ENCODE results near the gene WBP11. TPM values are rescaled to one million over a fixed set of nuclear protein-coding genes. Genes with fewer than 3 reads are reported as not detected.
A peak's percentile ranks its signal among the peaks of the same experiment; 100 is the strongest.

WBP11 gene
- total RNA-seq, 1 donor from 2014 or later = 117 TPM

GRCh38 chr12:14774074-14774905 is 29.0 kb downstream of the WBP11 start:
- Mint-ChIP-seq H3K9me3 (ENCODE audit: low read depth) (no peaks in the 10 kb centered on the region), H3K4me3 (ENCODE audit: low read depth) (peak overlapping the region; percentile 97), H3K27ac (peak overlapping the region; percentile 98), H3K27me3 (no peaks in the 10 kb centered on the region), H3K36me3 (ENCODE audit: insufficient read depth) (peaks cover 1% of the 10 kb centered on the region), H3K4me1 (ENCODE audit: low read depth) (peaks cover 49% of the 10 kb centered on the region)
- no peak for TF ChIP-seq CTCF (IDR thresholded peaks at IDR 0.05; ENCODE audit: unreplicated experiment)
- DNase-seq (ENCODE audit: low spot score, unreplicated experiment) = peak; percentile 89

DNA sequence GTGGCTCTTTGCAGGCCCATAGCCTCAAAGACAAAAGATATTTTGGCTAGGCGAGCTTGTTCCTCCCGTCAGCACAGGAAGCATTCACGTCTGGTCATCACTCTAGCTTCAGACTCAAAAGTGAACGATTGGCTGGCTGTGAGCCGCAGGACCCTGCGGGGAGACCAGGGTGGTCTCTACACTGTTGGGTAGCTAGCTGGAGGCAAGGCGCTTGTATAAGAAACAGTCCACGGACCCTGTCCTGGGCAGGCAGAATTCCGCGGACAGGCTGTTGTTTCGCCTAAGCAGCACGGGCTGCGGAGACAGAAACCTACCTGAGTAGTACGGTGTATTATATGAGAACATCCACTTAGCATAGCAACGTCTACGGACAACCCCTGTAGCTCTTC is 29.6 kb downstream of the WBP11 start:
- peaks cover 54% of the 10 kb centered on the region for H3K4me1 Mint-ChIP-seq (ENCODE audit: low read depth)
- no peaks in the 10 kb centered on the region for H3K27me3 Mint-ChIP-seq
- peak; percentile 38 for DNase-seq (ENCODE audit: low spot score, unreplicated experiment)
- TF ChIP-seq CTCF (IDR thresholded peaks at IDR 0.05; ENCODE audit: unreplicated experiment) = no peak
- no peaks in the 10 kb centered on the region for H3K9me3 Mint-ChIP-seq (ENCODE audit: low read depth)
- H3K36me3 Mint-ChIP-seq (ENCODE audit: insufficient read depth) = peaks cover 2% of the 10 kb centered on the region
- H3K27ac Mint-ChIP-seq = peak overlapping the region; percentile 98
- peak overlapping the region; percentile 97 for H3K4me3 Mint-ChIP-seq (ENCODE audit: low read depth)

DNA sequence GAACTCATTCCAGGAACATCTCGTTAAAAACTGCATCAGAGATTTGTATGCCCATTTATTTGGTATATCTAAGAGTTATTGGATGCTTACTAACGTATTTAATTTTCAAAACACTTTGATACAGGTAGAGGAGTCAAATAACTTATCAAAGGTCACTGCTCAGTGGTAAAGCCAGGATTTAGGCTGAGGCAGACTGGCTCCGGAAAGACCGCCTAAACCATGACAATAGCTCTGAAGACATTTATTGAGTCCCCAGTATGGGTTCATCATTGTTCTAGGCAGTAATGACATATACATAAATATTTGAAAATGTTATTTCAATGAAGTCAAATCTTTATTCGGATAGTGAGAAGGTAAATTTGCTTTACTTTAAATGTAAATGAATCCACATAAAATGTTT is 30.3 kb downstream of the WBP11 start:
- Mint-ChIP-seq H3K27me3 (no peaks in the 10 kb centered on the region), H3K27ac (peak overlapping the region; percentile 47), H3K4me1 (ENCODE audit: low read depth) (peaks cover 51% of the 10 kb centered on the region), H3K36me3 (ENCODE audit: insufficient read depth) (peaks cover 3% of the 10 kb centered on the region), H3K4me3 (ENCODE audit: low read depth) (peak overlapping the region; percentile 97), H3K9me3 (ENCODE audit: low read depth) (no peaks in the 10 kb centered on the region)
- TF ChIP-seq CTCF (IDR thresholded peaks at IDR 0.05; ENCODE audit: unreplicated experiment) = no peak
- DNase-seq (ENCODE audit: low spot score, unreplicated experiment) = no peak

- peak overlapping the region; percentile 96 for H3K4me3 Mint-ChIP-seq (ENCODE audit: low read depth)
- H3K36me3 Mint-ChIP-seq (ENCODE audit: insufficient read depth) = peaks cover 15% of the 10 kb centered on the region
- no peak for DNase-seq (ENCODE audit: low spot score, unreplicated experiment)
- peak overlapping the region; percentile 96 for H3K27ac Mint-ChIP-seq
- peaks cover 41% of the 10 kb centered on the region for H3K4me1 Mint-ChIP-seq (ENCODE audit: low read depth)
- TF ChIP-seq CTCF (IDR thresholded peaks at IDR 0.05; ENCODE audit: unreplicated experiment) = no peak
- no peaks in the 10 kb centered on the region for H3K27me3 Mint-ChIP-seq
- peaks cover 6% of the 10 kb centered on the region for H3K9me3 Mint-ChIP-seq (ENCODE audit: low read depth)
Observed at GRCh38 chr12:14771651-14772137, 31.6 kb downstream of the WBP11 start.

GRCh38 chr12:14770496-14771461 is 32.5 kb downstream of the WBP11 start:
- no peaks in the 10 kb centered on the region for H3K27me3 Mint-ChIP-seq
- peak overlapping the region; percentile 98 for H3K27ac Mint-ChIP-seq
- H3K4me1 Mint-ChIP-seq (ENCODE audit: low read depth) = peaks cover 31% of the 10 kb centered on the region
- H3K4me3 Mint-ChIP-seq (ENCODE audit: low read depth) = peak overlapping the region; percentile 96
- TF ChIP-seq CTCF (IDR thresholded peaks at IDR 0.05; ENCODE audit: unreplicated experiment) = no peak
- peaks cover 21% of the 10 kb centered on the region for H3K36me3 Mint-ChIP-seq (ENCODE audit: insufficient read depth)
- H3K9me3 Mint-ChIP-seq (ENCODE audit: low read depth) = peaks cover 12% of the 10 kb centered on the region
- DNase-seq (ENCODE audit: low spot score, unreplicated experiment) = peak; percentile 93
